A549 (cell line): Measurements from ENCODE around the gene CACNB1.

Source experiments
- CTCF ChIP-seq: fragments of >200 bp; sonication (Bioruptor Twin); formaldehyde crosslinking; IDR thresholded peaks from 3 replicates; pipeline ENCODE4 v1.5.1; 2016
- E2F6 ChIP-seq: IDR thresholded peaks from 2 replicates; pipeline ENCODE4 v1.6.1; 2012; ENCODE audit warnings: low read depth, borderline replicate concordance
- ELK1 ChIP-seq: fragments of 150-350 bp; IDR thresholded peaks from 2 replicates; pipeline ENCODE4 v1.6.1; 2014; ENCODE audit warnings: low read depth, mild to moderate bottlenecking, low read length
- ESRRA ChIP-seq: fragments of 150-350 bp; IDR thresholded peaks from 2 replicates; pipeline ENCODE4 v1.6.1; 2014; ENCODE audit warnings: mild to moderate bottlenecking, low read length, borderline replicate concordance
- MAFK ChIP-seq: fragments of 450-650 bp; IDR thresholded peaks from 2 replicates; pipeline ENCODE4 v1.6.1; 2014; ENCODE audit not compliant: partially characterized antibody
- MAX ChIP-seq: IDR thresholded peaks from 2 replicates; pipeline ENCODE4 v1.6.1; 2012
- POLR2A ChIP-seq: IDR thresholded peaks from 2 replicates; pipeline ENCODE4 v1.6.1; 2012; ENCODE audit warnings: mild to moderate bottlenecking, low read length
- RCOR1 ChIP-seq: fragments of 150-350 bp; IDR thresholded peaks from 2 replicates; pipeline ENCODE4 v1.6.1; 2014; ENCODE audit warnings: antibody characterized with exemption, low read length, low read depth
- REST ChIP-seq: fragments of 200-600 bp; sonication (generic); IDR thresholded peaks from 2 replicates; pipeline ENCODE4 v1.6.1; 2016; ENCODE audit warnings: antibody characterized with exemption, mild to moderate bottlenecking, moderate library complexity
- RFX5 ChIP-seq: fragments of 450-650 bp; IDR thresholded peaks from 2 replicates; pipeline ENCODE4 v1.7.1; 2014; ENCODE audit warnings: antibody characterized with exemption, mild to moderate bottlenecking, moderate library complexity
- TP53 ChIP-seq: fragments of 250-450 bp; sonication (Bioruptor Pico); IDR thresholded peaks from 2 replicates; pipeline ENCODE4 v1.5.0; 2021; ENCODE audit warnings: mild to moderate bottlenecking, moderate library complexity
- ZFP36 ChIP-seq: fragments of 450-650 bp; IDR thresholded peaks from 2 replicates; pipeline ENCODE4 v1.6.1; 2014; ENCODE audit warnings: borderline replicate concordance; ENCODE audit not compliant: partially characterized antibody

- TF ChIP-seq RFX5 (no peak), MAFK (no peak), REST (no peak), RCOR1 (no peak), CTCF (peak; percentile 84), MAX (no peak; the same call in 1 of the 2 replicates), E2F6 (no peak), POLR2A (no peak), TP53 (CRISPR knock-in tag) (no peak), ESRRA (no peak), ELK1 (no peak), ZFP36 (no peak)
These were observed 32.8 kb downstream of the CACNB1 start for GRCh38 chr17:39164675-39165143.
